ENCODE results near the gene PLCH1.
A peak's percentile ranks its signal among the peaks of the same experiment; 100 is the strongest.

The PLCH1 gene

DNA sequence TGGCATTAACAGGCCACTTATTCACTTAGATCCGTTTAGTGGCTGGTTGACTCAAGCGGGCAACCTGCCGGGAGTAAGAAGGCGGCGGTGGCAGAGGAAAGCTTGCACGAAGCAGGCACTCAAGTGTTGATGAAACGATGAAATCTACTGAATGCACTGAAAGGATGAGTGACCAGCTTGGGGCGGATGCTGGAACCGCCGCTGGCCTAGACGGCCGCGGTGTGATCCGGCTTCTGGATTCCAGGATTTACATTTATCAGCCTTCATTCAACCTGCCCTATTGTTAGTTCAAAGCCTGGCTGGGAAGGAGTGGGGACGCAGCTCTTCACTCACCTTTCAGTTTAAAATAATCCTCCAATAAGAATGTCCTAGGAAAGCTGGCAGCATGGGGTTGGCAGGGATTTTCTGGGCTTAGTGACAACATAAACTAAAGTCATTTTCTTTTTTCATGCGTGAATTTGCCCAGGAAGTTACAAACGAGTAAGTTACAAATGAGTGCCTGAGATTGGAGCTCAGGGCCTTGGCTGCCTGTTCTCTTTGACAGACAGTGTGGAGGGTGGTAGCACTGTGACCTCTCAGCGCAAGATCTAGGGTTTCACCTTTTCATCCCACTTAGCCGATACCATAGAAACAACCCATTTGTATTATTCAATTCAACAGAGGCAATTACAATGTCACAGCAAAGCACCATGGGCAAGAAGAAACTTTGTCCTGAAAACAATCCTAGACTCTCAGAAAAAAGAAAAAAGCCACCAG is 1.1 kb upstream of the PLCH1 start:
- TF ChIP-seq POLR2AphosphoS5 (IDR thresholded peaks at IDR 0.05; ENCODE audit: low read depth, low read length) (peak; percentile 60; the same call in 1 of the 2 replicates), TAF1 (IDR thresholded peaks at IDR 0.05; ENCODE audit: borderline replicate concordance, insufficient read depth, low read length) (peak; percentile 30; the same call in 1 of the 2 replicates), SIN3A (IDR thresholded peaks at IDR 0.05; ENCODE audit: borderline replicate concordance, insufficient read depth, low read length) (0 out of 2 replicates have a peak, but pooled peaks have one; percentile 16), FOXP2 (optimal IDR thresholded peaks at IDR 0.05; ENCODE audit: borderline replicate concordance, extremely low read depth, extremely low read length, insufficient read depth) (no peak)
- TF ChIP-seq, protein P1, sequence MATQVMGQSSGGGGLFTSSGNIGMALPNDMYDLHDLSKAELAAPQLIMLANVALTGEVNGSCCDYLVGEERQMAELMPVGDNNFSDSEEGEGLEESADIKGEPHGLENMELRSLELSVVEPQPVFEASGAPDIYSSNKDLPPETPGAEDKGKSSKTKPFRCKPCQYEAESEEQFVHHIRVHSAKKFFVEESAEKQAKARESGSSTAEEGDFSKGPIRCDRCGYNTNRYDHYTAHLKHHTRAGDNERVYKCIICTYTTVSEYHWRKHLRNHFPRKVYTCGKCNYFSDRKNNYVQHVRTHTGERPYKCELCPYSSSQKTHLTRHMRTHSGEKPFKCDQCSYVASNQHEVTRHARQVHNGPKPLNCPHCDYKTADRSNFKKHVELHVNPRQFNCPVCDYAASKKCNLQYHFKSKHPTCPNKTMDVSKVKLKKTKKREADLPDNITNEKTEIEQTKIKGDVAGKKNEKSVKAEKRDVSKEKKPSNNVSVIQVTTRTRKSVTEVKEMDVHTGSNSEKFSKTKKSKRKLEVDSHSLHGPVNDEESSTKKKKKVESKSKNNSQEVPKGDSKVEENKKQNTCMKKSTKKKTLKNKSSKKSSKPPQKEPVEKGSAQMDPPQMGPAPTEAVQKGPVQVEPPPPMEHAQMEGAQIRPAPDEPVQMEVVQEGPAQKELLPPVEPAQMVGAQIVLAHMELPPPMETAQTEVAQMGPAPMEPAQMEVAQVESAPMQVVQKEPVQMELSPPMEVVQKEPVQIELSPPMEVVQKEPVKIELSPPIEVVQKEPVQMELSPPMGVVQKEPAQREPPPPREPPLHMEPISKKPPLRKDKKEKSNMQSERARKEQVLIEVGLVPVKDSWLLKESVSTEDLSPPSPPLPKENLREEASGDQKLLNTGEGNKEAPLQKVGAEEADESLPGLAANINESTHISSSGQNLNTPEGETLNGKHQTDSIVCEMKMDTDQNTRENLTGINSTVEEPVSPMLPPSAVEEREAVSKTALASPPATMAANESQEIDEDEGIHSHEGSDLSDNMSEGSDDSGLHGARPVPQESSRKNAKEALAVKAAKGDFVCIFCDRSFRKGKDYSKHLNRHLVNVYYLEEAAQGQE (IDR thresholded peaks at IDR 0.05; ENCODE audit: insufficient read depth in 1 of 2, low read depth in 2 of 2, low read length in 2 of 2), result no peak

GRCh38 chr3:155744010-155744625 is 753 bp downstream of the PLCH1 start:
- TF ChIP-seq FOXP2 (optimal IDR thresholded peaks at IDR 0.05; ENCODE audit: borderline replicate concordance, extremely low read depth, extremely low read length, insufficient read depth), result peak; percentile 24
- TF ChIP-seq, protein P1 (IDR thresholded peaks at IDR 0.05; ENCODE audit: insufficient read depth in 1 of 2, low read depth in 2 of 2, low read length in 2 of 2), result no peak
- TF ChIP-seq POLR2AphosphoS5 (IDR thresholded peaks at IDR 0.05; ENCODE audit: low read depth, low read length), result no peak; the same call in 1 of the 2 replicates
- TF ChIP-seq TAF1 (IDR thresholded peaks at IDR 0.05; ENCODE audit: borderline replicate concordance, insufficient read depth, low read length), result 0 out of 2 replicates have a peak, but pooled peaks have one; percentile 31
- peak; percentile 55; the same call in 1 of the 2 replicates for TF ChIP-seq SIN3A (IDR thresholded peaks at IDR 0.05; ENCODE audit: borderline replicate concordance, insufficient read depth, low read length)

- TF ChIP-seq, protein P1 (IDR thresholded peaks at IDR 0.05; ENCODE audit: insufficient read depth in 1 of 2, low read depth in 2 of 2, low read length in 2 of 2), result no peak
- no peak for TF ChIP-seq FOXP2 (optimal IDR thresholded peaks at IDR 0.05; ENCODE audit: borderline replicate concordance, extremely low read depth, extremely low read length, insufficient read depth)
Observed at GRCh38 chr3:155743606-155744005, 1.3 kb downstream of the PLCH1 start.

GRCh38 chr3:155742349-155742965 is 2.4 kb downstream of the PLCH1 start:
- TF ChIP-seq, protein P1 (IDR thresholded peaks at IDR 0.05; ENCODE audit: insufficient read depth in 1 of 2, low read depth in 2 of 2, low read length in 2 of 2), result no peak
- no peak for TF ChIP-seq TAF1 (IDR thresholded peaks at IDR 0.05; ENCODE audit: borderline replicate concordance, insufficient read depth, low read length)
- TF ChIP-seq FOXP2 (optimal IDR thresholded peaks at IDR 0.05; ENCODE audit: borderline replicate concordance, extremely low read depth, extremely low read length, insufficient read depth), result no peak
- no peak for TF ChIP-seq SIN3A (IDR thresholded peaks at IDR 0.05; ENCODE audit: borderline replicate concordance, insufficient read depth, low read length)
- TF ChIP-seq POLR2AphosphoS5 (IDR thresholded peaks at IDR 0.05; ENCODE audit: low read depth, low read length), result no peak
